Suprapubic skin (tissue), 3 donors: ENCODE data around the gene IL36A.

ENCODE experiments used
- CTCF ChIP-seq, 2 donors: fragments of 200-600 bp in 1 of 2; fragments of 450-650 bp in 1 of 2; sonication (generic) in 1 of 2; IDR thresholded peaks; one replicate each; pipeline ENCODE4 v1.5.1; 2016 to 2019; ENCODE audit warnings: antibody characterized with exemption in 2 of 2, mild to moderate bottlenecking in 1 of 2, moderate library complexity in 1 of 2
- EP300 ChIP-seq: sonication (generic); formaldehyde crosslinking; IDR thresholded peaks from one replicate; pipeline ENCODE4 v1.6.1; 2017; ENCODE audit warnings: antibody characterized with exemption
- POLR2A ChIP-seq, 2 donors: fragments of 450-650 bp; IDR thresholded peaks; one replicate each; pipeline ENCODE4 v1.6.1; 2017; ENCODE audit warnings: antibody characterized with exemption in 2 of 2, mild to moderate bottlenecking in 2 of 2, moderate library complexity in 2 of 2

- no peak for TF ChIP-seq CTCF (IDR thresholded peaks at IDR 0.05)
- TF ChIP-seq POLR2A (IDR thresholded peaks at IDR 0.05) = no peak
- no peak for TF ChIP-seq EP300
Measured at GRCh38 chr2:112995346-112995920, 9.8 kb upstream of the IL36A start.
